ENCODE results near the gene OAF.

GRCh38 chr11:120255519-120255866 lies 44.7 kb downstream of the OAF start:
- TF ChIP-seq CTCF (conservative IDR thresholded peaks at IDR 0.05; ENCODE audit: low read depth in 2 of 2) (no peak), EZH2 (IDR thresholded peaks at IDR 0.05; ENCODE audit: low read depth, unreplicated experiment) (no peak), POLR2AphosphoS5 (IDR thresholded peaks at IDR 0.05; ENCODE audit: low read depth) (no peak; the same call in 1 of the 2 replicates), ZNF114 (CRISPR knock-in tag; IDR thresholded peaks at IDR 0.05) (no peak), REST (IDR thresholded peaks at IDR 0.05; ENCODE audit: unreplicated experiment) (no peak), CREB1 (CRISPR knock-in tag; IDR thresholded peaks at IDR 0.05; ENCODE audit: low read depth) (no peak), EZH2phosphoT487 (IDR thresholded peaks at IDR 0.05; ENCODE audit: unreplicated experiment) (no peak), ZNF331 (CRISPR knock-in tag; IDR thresholded peaks at IDR 0.05; ENCODE audit: low read depth) (no peak), NANOG (IDR thresholded peaks at IDR 0.05; ENCODE audit: borderline replicate concordance) (no peak), ETS1 (IDR thresholded peaks at IDR 0.05) (no peak), JUNB (IDR thresholded peaks at IDR 0.05; ENCODE audit: unreplicated experiment) (no peak), STAT1 (IDR thresholded peaks at IDR 0.05; ENCODE audit: unreplicated experiment) (no peak)

Data from GM23338 (cell line).